GM12891 (cell line): ENCODE results near the gene GOLGA8B. TPM values are rescaled to one million over a fixed set of nuclear protein-coding genes. Genes with fewer than 3 reads are reported as not detected.
"Not testable (repeated sequence)": the region's sequence is repeated elsewhere in the genome, so short reads cannot be mapped to it uniquely, and the experiment has no call there.

ENCODE experiments used
- DNase-seq: peaks from one replicate; pipeline ENCODE4 v3.0.0; 2011; ENCODE audit warnings: low spot score; ENCODE audit not compliant: insufficient read length
- FAIRE-seq: peaks from 2 replicates; lab custom pipeline; 2011; peaks lifted over from hg19 to GRCh38; lab: Jason Lieb, UNC
- PAX5 ChIP-seq: IDR thresholded peaks from 2 replicates; pipeline ENCODE4 v1.6.1; 2011; ENCODE audit warnings: low read length, moderate library complexity, mild to moderate bottlenecking; ENCODE audit not compliant: insufficient read depth, severe bottlenecking
- POLR2A ChIP-seq: IDR thresholded peaks from 2 replicates; pipeline ENCODE4 v1.6.1; 2011; ENCODE audit warnings: low read depth, low read length, control low read depth
- POLR2AphosphoS5 ChIP-seq: IDR thresholded peaks from 2 replicates; pipeline ENCODE4 v1.6.1; 2011; ENCODE audit warnings: low read depth, low read length, control low read depth
- POU2F2 ChIP-seq: IDR thresholded peaks from 2 replicates; pipeline ENCODE4 v1.6.1; 2011; ENCODE audit warnings: low read depth, mild to moderate bottlenecking, control low read depth, low read length, moderate library complexity
- SPI1 ChIP-seq: IDR thresholded peaks from 2 replicates; pipeline ENCODE4 v1.6.1; 2011; ENCODE audit warnings: low read depth, low read length, control low read depth
- TAF1 ChIP-seq: IDR thresholded peaks from 2 replicates; pipeline ENCODE4 v1.6.1; 2011; ENCODE audit warnings: low read depth, low read length, control low read depth
- polyA plus RNA-seq: library from polyadenylated mRNA; unstranded; fragments of >200 nt; gene quantifications from one replicate; pipeline ENCODE4 v1.2.1, GENCODE V29; 2012; ENCODE audit warnings: low read depth, missing spikeins, inconsistent platforms; ENCODE audit not compliant: missing spikeins

Gene GOLGA8B, protein sequence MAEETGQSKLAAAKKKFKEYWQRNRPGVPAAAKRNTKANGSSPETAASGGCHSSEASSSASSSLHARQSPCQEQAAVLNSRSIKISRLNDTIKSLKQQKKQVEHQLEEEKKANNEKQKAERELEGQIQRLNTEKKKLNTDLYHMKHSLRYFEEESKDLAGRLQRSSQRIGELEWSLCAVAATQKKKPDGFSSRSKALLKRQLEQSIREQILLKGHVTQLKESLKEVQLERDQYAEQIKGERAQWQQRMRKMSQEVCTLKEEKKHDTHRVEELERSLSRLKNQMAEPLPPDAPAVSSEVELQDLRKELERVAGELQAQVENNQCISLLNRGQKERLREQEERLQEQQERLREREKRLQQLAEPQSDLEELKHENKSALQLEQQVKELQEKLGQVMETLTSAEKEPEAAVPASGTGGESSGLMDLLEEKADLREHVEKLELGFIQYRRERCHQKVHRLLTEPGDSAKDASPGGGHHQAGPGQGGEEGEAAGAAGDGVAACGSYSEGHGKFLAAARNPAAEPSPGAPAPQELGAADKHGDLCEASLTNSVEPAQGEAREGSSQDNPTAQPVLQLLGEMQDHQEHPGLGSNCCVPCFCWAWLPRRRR
- 132 TPM for polyA plus RNA-seq

DNA sequence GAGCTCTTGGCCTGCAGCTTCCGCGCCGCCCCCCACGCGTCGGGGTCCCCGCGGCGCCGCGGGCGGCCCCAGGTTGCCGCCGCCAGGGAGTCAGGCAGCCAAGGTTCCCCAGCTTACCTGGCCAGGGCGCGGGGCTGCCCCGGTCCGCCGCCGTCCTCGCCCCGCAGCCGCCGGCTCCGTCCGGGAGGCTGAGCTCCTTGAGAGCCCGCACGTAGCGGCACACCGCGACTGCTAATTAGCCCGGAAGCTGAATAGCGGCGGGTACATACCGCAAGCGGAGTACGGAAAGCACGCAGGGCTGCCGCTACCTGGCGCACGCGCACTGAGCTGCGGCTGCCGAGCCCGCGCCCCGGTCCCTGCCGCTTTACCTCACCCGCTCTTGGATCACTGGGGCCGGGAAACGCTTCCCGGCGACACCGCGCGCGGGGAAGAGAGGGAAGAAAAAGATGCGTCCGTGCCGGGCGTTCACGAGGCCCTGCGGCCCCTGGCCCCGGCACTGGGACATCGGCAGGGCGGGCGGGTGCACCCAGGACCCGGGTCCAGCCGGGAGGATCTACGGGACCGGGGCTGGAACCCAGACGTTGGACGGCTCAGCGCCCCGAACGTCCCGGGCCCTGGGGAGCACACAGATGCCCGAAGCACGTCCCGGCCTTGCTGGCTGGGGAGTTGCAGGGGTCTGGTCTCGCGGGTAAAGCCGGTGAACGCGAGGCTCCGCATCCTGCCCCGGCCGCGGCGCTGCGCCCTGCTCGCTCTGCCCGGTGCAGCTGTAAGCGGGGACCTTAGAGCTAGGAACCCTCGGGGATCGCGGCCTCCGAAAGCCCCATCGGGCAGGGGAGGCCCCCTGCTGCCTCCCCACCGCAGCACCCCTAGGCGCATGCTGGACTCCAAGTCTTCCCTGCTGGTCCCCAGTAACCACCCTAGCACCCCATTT lies at the start of gene GOLGA8B:
Gene GOLGA8B (minus strand): TSS at position 253 of the 931 bp plus-strand sequence. CDS start 47,739 bp downstream, outside the sequence.
- peak; percentile 83 for DNase-seq
- FAIRE-seq = peak; percentile 90
- no peak for TF ChIP-seq SPI1
- TF ChIP-seq TAF1 = no peak
- TF ChIP-seq POLR2AphosphoS5 = no peak; the same call in 1 of the 2 replicates
- no peak for TF ChIP-seq PAX5
- TF ChIP-seq POU2F2 = no peak
- no peak; the same call in 1 of the 2 replicates for TF ChIP-seq POLR2A

DNA sequence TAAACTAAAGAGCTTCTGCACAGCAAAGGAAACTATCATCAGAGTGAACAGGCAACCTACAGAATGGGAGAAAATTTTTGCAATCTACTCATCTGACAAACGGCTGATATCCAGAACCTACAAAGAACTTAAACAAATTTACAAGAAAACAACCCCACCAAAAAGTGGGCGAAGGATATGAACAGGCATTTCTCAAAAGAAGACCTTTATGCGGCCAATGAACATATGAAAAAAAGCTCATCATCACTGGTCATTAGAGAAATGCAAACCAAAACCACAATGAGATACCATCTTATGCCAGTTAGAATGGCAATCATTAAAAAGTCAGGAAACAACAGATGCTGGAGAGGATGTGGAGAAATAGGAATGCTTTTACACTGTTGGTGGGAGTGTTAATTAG lies 49.7 kb upstream of the GOLGA8B start:
- not testable (repeated sequence) for DNase-seq, FAIRE-seq

DNA sequence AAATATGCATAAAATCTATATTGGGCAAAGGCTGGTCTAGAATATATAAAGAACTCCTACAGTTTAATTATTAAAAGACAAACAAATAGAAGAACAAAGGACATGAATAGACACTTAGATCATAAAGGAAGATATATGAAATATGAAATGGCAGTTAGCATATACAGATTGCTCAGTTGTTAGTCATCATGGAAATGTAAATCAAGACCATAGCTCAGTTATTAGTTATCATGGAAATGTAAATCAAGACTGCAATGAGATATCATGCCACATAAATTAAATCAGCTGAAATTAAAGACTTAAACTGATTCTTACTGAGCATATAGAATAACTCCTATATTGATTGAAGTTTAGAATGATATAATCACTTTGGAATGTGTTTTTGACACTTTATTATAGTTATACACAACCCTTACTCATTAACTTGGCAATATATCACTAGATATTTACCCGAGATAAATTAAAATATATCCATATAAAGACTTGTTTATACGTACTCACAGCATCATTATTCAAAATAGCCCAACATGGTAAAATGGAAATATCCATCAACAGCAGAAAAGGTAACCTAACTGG lies 45.2 kb upstream of the GOLGA8B start:
- no peak for FAIRE-seq
- TF ChIP-seq POLR2AphosphoS5 = no peak
- no peak for TF ChIP-seq POLR2A
- no peak for TF ChIP-seq SPI1
- no peak for TF ChIP-seq POU2F2
- TF ChIP-seq PAX5 = no peak
- no peak for DNase-seq

DNA sequence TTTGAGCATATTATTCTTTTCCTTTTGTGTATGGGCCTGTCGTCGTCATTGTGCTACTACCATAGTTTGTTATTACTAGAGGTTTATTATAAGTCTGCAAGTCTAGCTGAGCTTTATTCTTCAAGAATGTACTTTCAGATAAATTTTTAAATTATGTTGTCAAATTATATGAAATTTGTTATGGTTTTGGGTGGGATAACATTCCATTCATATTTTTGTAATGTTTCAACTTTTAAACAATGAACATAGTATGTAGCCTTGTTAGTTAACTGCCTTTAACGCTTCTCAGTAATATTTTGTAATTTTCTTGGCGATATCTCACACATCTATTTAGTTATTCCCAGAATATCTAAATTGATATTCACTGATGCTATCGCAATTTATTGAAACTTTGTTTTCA lies 41.6 kb upstream of the GOLGA8B start:
- no peak for DNase-seq
- no peak for FAIRE-seq
- TF ChIP-seq TAF1 (no peak), POLR2A (no peak), PAX5 (no peak), POU2F2 (no peak), POLR2AphosphoS5 (no peak), SPI1 (no peak)

DNA sequence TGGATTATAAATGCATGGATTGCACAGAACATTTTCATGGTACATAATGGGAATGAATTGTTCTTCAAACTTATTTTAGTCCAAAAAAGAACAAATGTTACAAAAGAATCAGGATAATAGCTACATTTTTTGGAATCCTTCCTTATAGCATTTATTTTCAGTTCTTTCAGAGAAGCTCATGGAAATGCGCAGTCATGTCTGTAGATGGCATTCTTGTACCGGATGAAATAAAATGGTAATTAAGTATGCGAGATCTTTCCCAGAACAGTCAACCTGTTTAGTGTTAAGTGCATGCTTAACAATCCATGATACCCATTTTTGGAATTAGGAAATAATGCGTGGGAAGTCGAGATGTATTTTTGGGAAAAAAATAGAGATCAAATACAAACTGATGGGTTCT lies 38.2 kb upstream of the GOLGA8B start:
- no peak for FAIRE-seq
- no peak for DNase-seq
- TF ChIP-seq POLR2A (no peak), POLR2AphosphoS5 (no peak), POU2F2 (no peak), SPI1 (no peak), PAX5 (no peak), TAF1 (no peak)

DNA sequence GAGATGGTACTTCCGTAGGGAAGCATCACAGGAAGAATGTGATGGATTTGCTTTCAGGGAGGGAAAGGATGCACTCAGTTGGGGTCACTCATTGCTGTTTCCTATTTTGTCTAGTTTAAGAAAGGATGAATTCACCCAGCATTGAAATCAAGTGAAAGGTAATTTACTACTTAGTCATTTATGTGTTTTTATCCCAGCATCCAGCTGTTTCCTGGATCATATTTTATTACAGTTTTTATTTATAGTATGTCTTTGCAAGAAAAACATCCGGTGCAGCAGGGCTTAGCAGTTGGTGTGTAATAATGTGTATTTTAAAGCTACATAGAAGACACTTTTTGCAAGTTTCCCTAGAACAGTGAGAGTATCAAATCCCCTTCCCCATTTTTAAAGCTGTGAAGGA lies 37.4 kb upstream of the GOLGA8B start:
- FAIRE-seq (no peak), DNase-seq (no peak)
- TF ChIP-seq POU2F2 (no peak), POLR2A (no peak), PAX5 (no peak), POLR2AphosphoS5 (no peak), TAF1 (no peak), SPI1 (no peak)

DNA sequence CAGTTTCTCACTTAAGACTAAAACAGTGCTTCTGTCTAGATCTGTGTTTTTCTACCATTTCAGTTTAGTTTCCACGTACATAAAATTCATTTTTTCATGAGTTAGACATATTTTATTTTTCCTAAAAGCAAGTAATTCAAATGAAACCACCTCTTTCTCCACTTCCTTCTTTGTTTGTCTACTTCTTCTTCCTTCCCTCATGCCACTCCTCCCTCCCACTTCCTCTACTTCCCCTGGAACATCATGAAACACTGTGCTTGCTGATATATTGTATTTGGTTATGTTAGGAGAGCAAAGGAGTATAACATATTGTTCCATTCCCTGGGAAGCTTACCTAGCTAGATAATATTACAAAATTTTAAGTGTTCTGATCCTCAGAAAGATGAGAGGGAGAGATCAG lies 36.7 kb upstream of the GOLGA8B start:
- DNase-seq (no peak), FAIRE-seq (no peak)
- no peak for TF ChIP-seq POU2F2
- no peak for TF ChIP-seq TAF1
- TF ChIP-seq POLR2AphosphoS5 = no peak
- no peak for TF ChIP-seq POLR2A
- TF ChIP-seq PAX5 = no peak
- TF ChIP-seq SPI1 = no peak

DNA sequence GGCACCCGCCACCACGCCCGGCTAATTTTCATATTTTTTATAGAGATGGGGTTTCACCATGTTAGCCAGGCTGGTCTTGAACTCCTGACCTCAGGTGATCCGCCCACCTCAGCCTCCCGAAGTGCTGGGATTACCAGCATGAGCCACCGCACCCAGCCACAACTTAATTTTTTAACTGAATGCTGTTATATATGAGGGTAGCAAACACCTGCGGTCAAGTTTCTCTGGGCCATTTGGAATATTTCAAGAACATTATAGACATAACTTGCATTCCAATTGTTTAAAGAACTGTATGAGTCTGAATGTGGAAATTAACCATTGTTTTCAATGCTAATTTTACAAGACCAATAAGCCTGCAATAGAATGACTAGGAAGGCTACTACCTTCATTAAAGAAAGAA lies 35.7 kb upstream of the GOLGA8B start:
- DNase-seq (no peak), FAIRE-seq (no peak)
- TF ChIP-seq PAX5 = no peak
- no peak for TF ChIP-seq TAF1
- no peak for TF ChIP-seq POLR2AphosphoS5
- no peak for TF ChIP-seq SPI1
- no peak for TF ChIP-seq POU2F2
- TF ChIP-seq POLR2A = no peak

DNA sequence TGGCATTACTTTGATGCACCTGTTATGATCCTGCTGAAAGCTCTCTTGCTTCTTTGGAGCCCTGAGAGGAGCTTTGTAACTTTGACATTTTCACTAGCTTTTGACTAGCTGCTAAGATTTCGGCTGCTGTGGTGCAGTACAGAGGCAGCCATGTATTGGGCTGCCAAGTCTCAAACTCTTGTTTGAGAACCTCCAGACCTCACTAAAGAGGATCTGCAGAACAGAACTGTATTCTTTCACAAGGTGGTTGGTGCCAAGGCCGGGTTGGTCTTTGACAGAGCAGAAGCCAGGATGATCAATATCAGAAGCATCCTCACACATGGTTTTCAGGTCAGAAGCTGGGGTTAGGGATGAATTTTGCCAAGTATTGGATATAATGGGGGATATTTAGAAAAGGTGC lies 34.6 kb upstream of the GOLGA8B start:
- DNase-seq (no peak), FAIRE-seq (no peak)
- TF ChIP-seq SPI1 = no peak
- TF ChIP-seq POLR2AphosphoS5 = no peak
- TF ChIP-seq POU2F2 = no peak
- TF ChIP-seq PAX5 = no peak
